NCI-H524 (cell line): ENCODE measurements around the gene RAB40B.

Experiments
- DNase-seq, 2 experiments: peaks; one replicate each; lab custom pipeline; 2025; lab: John Stamatoyannopoulos, UW

RAB40B gene

DNA sequence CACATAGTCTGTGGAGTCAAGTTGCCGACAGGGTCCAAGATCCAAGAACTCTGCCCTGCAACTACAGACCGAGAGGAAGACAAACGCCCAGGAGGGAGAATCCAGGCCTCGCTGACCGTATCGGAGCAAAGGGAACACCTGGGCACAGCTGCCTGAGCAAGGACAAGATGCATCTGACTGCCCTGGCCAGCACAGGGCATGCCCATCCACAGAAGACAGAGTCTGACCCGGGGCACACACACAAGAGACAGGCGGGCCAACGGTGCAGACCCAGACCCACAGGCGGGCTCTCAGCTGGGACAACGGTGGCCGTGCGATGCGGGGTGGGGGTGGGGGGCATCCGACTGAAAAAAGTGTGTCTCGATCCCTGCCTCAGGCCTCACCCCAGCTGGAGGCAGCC is 6.2 kb downstream of the RAB40B start:
- no peak for DNase-seq

DNA sequence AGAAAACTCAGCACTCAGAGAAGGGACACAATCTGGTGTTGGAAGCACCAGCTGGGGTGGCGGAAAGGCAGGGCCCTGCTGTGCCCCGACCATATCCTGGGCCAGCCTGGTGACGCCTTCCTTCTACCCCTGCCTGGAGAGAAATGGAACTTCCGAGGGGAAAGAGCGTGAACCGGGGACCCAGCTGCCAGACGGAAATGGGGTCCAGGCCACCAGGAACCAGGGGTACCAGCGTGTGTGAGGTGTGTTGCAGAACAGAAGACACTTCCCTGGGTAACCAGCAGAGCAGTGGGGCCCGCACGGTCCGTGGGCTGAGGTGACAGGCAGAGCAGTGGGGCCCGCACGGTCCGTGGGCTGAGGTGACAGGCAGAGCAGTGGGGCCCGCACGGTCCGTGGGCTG is 6.8 kb downstream of the RAB40B start:
- DNase-seq: no peak

DNA sequence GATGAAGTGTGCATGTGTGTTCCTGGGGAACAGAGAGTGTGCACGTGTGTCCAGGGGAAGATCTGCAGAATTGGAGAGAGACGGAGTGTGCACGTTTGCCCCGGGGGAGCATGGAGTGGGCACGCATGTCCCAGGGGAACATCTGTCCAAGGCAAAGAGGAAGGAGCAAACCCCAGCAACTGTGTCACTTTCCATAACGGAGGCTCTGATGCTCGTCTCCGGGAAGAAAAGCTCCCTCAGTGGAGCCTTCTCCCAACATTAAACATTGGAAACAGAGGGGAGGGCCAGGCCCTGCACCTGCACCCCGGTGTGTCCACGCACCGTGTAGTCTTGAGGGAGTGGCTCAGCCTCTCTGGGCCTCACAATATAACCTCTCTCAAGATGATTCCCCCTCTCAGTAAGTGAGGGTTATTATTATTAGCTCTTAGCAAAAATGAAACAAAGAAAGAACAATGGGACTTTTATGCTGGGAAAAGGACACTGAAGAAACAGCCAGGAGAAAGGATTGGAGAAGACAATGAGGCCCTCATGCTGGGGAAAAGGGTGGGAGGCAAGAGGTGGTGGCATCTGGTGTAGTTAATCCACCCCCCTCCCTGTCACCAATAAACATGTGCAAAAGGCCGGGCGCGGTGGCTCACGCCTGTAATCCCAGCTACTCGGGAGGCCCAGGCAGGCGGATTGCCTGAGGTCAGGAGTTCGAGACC is 7.6 kb downstream of the RAB40B start:
- no peak for DNase-seq

DNA sequence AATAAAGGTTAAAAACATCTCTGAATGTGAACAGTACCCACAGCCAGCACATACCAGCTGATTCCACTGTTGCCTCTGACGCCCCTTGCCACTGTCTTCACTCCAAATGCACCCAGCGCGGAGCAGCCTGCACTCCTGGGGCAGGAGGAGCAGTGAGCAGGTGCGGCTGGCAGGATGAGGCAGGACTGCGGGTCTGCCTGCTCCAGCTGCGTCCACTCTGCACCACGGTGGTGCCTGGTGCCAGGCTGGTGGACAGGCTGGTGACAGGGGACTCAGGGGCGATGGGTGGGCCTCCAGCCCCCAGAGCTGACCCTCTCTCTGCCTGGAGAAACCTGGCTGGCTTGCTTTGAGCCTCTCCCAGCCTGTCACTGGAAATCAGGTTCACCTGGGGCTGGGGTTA is 9.4 kb downstream of the RAB40B start:
- no peak for DNase-seq

DNA sequence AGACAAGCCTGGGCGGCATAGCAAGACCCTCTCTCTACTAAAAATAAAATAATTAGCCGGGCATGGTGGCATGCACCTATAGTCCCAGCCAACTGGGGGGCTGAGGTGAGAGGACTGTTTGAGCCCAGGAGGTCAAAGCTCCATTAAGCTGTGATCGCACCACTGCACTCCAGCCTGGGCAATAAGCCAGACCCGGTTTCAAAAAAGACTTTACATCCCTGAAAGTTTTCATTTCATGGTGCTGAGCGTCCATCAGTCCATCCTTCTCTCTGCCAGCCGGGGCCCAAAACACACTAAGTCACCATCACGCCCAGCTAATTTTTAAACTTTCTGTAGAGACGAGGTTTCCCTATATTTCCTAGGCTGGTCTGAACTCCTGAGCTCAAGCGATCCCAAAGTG is 10.6 kb downstream of the RAB40B start:
- no peak for DNase-seq

DNA sequence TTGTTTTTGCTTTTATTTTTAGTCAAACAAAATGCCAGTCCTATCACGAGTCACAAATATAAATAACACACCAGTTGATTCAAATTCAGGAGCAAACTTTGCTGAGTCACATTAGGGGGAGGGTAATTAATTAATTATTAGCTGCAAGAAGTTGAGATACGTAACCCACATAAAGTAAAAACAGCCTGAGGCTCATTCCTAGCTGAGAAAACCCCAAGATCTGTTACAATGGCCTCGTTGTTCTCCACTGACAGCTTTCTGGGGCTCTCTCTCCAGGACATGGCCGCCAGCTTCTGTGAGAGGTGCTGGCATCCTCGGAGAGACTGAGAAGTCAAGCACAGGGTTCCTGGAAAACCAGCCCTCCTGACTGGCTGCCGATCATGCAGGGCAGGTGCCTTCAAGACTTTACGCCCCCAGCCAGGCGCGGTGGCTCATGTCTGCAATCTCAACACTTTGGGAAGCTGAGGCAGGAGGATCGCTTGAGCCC is 11.1 kb downstream of the RAB40B start:
- DNase-seq: no peak

DNA sequence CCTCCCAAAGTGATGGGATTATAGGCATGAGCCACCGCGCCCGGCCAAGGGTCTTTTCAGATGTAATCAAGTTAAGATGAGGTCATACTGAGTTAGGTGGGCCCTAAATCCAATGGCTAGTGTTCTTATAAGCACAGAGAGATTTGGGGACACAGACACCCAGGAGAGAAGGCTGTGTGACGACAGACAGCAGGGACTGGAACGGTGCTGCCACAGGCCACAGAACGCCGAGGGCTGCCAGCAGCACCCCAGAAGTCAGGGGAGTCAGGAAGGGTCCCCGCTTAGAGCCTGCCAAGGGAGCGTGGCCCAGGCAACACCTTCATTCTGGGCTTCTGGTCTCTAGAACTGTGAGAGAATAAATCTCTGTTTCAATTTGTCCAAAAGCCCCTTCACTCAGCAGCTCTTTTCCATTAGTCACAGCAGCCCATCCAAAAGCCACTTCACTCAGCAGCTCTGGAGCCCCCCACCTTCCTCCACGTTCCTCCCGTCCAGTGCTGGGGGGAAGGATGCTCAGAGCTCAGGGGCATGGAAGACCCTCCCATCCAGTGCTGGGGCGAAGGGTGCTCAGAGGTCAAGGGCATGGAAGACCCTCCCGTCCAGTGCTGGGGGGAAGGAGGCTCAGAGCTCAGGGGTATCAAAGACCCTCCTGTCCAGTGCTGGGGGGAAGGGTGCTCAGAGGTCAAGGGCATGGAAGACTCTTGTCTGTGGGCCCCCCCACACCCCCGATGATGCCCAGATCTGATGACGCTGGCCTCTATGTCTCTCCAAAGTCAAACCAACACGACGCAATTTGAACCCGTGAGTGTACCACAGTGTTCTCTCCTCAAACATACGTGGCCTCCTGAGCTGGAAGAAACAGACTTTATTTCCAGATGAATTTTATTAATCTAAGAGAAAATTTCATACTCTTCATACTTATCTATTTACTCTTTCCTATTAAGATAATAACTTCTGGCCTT is 11.9 kb downstream of the RAB40B start:
- no peak for DNase-seq

DNA sequence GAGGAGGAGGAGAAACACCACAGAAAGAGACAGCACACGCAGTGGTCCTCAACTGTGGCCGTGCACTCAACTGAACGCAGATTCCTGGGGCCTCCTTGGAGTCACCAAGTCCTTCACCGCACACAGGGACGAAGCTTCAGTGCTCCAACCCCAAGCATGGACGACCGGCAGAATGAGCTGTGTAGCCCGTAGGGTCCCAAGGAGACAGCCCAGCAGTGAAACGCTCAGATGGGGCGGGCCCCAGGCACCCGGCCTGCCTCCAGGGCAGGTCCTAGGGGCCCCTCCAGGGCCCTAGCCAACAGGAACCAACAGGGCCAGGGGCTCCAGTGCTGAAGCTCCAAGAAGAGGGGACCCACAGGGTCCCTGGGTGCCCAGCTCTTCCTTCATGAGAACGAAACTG is 13.2 kb downstream of the RAB40B start:
- no peak for DNase-seq

DNA sequence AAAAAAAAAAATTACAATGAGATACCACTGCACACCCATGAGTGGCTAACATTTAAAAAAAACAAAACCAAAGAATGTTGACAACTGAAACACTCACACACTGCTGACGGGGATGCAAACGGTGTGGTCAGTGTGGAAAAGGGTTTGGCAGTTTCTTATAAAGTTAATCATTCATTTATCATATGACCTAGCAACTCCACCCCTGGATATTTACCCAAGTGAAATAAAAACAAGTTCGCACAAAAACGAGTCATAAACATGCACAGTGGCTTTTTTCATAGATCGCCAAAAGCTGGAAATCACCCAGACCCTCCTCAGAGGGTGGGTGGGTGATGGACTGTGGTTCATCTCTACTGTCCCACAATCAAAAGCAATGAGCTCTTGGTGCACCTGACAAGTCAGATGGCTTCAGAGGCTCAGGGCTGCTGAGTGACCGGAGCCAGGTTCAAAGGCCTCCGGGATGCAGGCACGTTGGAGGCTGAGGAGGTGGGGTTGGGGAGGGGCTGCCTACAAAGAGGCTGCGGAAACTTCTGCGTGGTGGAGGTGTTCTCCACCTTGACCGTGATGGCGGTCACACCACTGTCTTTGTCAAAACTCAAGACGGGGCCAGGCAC is 14.2 kb downstream of the RAB40B start:
- DNase-seq: no peak

DNA sequence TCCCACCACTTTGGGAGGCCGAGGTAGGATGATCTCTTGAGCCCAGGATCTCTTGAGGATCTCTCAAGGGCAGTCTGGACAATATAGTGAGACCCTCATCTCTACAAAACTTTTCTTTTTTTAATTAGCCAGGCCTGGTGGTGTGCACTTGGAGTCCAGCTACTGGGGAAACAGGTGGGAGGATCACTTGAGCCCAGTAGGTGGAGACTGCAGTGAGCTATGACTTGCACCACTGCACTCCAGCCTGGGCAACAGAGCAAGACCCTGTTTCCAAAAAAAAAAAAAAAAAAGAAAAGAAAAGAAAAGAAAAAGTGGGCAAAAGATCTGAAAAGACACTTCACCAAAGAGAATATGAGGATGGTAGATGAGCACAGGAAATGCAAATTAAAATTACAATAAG is 15.0 kb downstream of the RAB40B start:
- no peak for DNase-seq

DNA sequence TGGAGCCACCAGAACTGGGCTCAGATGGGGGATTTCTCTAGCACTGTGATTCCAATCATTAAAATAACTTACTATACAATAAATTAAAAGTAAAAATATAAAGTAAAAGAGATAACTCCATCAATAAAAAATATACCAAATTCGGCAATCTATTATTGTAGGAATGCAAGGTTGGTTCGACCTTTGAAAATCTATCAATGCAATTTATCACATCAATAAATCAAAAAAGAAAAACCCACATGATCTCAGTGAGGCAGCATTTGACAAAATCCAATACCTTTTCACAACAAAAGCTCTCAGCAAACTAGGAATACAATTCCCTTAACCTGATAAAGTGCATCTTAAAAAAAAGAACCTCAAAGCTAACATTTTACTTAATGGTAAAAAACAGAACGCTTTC is 17.0 kb downstream of the RAB40B start:
- no peak for DNase-seq

DNA sequence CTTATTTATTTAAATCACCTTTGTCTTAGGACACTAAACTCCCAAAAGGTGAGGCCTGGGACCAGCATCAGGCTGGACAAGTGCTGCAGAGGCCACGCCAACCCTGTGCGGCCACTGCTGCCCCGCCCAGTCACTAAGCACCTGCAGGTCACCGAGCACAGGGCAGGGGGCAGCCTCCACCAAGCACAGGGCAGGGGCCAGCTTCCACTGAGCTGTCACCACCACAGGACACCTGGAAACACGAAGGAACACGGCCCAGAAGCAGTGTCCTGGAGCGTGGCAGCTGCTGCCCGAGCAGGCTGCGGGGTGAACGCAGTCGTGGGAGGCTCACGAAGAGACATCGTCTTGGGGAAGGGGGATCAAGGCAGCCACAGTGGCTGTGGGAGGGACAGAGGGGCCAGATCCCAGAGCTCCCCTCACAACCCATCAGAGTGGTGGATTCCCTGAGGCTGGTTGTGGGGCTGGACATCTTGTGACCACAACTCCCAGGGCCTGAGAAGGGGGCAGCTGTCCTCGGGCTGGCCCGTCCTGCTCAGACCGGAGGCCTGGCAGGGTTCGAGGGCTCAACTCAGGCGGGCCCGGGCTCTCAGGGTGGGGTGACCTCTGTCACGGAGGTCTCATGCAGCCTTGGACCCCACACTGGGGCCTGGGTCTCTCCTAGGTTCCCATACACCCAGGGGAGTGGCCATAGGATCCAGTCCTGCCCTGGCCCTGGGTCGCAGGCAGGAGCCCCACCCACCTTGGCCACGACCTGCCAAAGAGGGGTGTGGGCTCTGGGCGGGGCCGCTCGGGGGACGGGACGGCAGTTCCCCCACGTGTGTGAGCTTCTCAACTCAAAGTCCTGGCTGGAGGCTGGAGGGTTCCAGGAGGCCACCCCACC is 18.7 kb downstream of the RAB40B start:
- no peak for DNase-seq

DNA sequence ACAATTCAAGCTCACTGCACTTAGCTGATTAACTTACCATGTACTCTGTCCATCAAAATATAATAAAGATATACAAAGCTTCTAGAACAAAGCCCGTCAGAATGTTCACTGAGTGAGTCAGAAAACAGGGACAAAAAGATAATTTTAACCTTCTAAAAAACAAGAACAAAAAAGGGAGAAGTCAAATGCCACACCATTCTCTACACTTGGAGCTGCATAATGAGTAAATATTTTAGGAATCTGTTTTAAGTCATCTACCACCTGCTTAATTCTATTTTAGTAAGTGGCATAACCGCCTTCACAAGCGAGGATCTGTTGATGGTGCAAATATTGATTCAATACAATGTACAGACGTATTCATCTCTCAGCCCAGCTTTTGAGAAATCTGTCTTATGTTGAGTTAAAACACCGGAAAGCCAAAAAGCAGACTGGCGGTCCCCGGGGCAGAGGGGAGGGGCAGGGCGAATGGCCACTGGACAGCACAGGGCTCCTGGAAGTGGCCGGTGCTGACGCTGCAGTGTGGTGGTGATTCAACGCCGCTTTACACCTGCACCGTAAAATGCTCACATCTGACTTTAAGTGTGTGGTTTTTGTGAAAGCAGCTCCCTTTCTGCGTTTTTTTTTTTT is 20.1 kb downstream of the RAB40B start:
- DNase-seq: no peak

DNA sequence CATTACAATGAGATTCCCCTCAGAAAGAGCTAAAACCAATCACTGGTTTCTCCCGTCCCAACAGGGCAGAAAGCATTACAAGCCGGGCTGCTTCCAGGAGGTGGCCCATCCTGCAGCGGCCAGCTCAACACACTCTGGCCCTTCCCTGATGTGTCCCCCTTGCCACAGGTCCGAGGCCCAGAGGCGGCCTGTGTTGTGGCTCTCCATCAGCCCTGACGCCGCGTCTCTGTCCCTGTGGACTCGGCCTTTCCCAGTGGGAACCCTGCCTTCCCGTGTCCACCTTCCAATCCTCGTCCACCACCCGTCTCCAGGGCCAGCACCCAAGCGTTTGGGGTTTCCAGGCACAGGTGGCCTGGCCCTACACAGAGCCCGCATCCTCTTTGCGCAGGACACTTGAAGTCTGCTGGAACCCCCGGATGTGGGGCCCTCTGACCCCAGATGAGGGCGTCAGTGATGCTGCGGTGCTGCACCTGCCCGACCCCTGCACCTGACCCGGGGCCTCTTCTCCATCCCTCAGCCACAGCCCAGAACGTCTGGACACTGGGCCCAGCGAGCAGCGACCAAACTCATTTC is 21.1 kb downstream of the RAB40B start:
- DNase-seq: no peak

DNA sequence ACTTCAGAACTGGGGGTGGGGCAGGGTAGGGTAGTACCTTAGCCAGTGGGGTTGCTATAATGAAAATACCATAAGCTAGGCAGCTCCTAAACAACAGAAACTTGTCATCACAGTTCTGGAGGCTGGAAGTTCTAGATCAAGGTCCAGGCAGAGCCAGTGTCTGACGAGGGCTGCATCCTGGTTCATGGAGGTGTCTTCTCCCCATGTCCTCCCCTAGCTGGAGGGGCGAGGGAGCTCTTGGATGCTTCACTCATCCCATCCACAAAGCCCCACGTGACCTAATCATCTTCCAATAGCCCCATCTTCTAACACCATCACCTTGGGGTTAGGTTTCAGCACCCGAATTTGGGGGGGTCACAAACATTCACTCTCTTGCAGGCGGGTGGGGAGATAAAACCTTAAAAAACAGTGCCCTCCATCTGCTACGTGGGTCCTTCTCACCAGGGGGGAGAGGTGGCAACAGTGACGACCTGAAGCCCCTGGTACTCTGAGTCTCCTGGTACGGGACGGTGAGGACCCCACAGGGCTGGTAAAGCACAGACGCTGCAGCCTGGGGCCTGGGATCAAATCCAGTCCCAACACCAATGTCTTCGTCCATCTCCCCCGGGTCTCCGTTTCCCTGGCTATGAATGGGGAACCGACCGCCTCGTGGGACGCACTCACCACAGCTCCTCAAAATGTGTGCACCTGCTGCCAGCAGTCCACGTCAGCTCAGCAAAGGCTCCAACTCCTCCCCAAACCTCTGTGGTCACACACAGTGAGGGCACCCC is 22.8 kb downstream of the RAB40B start:
- no peak for DNase-seq

DNA sequence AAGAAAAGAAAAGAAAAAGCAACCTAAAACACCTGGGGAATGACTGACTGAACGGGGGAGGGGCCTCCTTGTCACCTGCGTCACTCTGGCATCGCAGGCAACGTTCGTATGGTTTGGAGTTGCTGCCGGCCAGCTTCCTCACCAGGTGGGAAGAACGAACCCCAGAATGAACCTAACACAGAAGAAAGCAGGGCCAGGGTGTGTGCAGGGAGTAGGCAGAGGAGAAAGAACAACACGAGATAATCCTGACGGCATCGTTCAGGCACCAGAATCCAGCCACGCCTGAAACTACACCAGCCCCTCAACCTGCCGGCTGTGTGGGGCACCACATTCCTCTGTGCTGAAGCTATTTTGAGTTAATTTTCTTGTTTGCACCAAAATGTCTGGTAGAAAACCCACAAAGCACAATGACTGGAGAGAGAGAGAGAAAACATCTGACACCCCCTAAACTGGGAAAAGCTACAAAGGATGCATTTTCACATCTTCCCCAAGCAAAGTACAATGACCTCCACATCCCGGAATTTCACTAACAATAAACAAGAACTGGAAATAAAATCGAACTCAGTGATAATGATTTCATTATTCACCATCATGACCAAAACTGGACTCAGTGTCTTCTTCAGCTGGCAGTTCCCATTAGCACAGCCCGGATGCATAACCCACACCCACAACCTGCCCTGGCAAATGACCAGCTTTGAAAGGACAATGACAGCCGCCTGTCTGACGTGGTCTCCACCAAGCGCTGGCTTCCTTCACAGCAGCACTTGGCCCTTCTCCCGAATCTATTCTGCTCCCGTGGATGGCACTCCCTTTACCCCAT is 23.6 kb downstream of the RAB40B start:
- no peak for DNase-seq

DNA sequence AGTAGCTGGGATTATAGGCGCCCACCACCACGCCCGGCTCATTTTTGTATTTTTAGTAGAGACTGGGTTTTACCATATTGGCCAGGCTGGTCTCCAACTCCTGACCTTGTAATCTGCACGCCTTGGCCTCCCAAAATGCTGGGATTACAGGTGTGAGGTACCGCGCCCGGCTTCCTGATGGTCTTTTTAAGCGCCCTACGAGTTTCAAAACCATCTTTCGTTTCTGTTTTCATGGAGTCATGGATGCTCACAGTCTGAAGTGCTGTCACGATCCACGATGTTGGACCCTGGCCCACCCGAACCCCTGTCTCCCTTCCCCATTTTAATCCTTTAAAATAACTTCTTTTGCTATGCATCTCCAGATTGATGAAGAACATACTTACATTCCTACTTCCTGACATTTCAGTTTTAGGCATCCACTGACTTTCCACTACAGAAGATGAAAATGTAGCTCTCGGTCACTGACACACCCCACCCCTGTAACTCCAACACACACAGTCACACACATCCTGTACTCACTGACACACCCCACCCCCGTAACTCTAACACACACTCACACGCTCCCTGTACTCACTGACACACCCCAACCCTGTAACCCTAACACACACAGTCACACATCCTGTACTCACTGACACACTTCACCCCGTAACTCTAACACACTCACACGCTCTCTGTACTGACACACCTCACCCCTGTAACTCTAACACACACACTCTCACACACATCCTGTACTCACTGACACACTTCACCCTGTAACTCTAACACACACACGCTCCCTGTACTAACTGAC is 27.6 kb downstream of the RAB40B start:
- no peak for DNase-seq

DNA sequence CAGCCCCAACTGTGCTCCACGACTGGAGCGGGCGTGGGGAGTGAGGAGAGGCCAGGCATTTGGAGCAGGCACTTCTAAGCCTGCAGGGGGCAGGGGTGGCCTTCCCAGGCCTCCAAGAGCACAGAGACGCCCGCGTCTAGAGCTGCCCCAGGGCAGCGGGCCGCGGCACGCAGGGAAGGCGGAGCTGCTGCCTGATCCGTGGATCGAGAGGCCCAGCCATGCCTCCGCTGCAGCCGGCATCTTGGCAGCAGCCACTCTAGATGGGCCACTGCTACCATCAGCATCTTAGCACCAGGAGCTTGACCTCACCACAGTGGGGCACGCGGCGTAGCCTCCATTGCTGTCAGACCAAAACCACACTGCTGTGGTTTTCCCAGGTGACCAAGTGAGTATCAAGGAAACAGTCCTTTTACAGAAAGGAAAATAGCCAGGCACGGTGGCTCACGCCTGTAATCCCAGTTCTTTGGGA is 29.8 kb downstream of the RAB40B start:
- DNase-seq: peak in 1 of 2 experiments; percentile 5
